T-helper 1 cell treated with Interleukin-12 subunit alpha and Interleukin-12 subunit beta and Interleukin-4 antibody, amounts not matched to agents 30 μg/mL and 1 μg/mL, for 36 hours (primary cell): ENCODE measurements around the gene SLC22A23.
A peak's percentile ranks its signal among the peaks of the same experiment; 100 is the strongest.

Source experiments
- H3K27ac Mint-ChIP-seq: one replicate; pipeline ENCODE4 v1.8.0; 2021; ENCODE audit warnings: mild to moderate bottlenecking, mixed read lengths
- H3K27me3 Mint-ChIP-seq: one replicate; pipeline ENCODE4 v1.8.0; 2021; ENCODE audit warnings: low read depth, mixed read lengths
- H3K36me3 Mint-ChIP-seq: one replicate; pipeline ENCODE4 v1.8.0; 2021; ENCODE audit warnings: low read depth, mixed read lengths
- H3K4me1 Mint-ChIP-seq: one replicate; pipeline ENCODE4 v1.8.0; 2021; ENCODE audit warnings: low read depth, mixed read lengths
- H3K4me3 Mint-ChIP-seq: one replicate; pipeline ENCODE4 v1.8.0; 2021; ENCODE audit warnings: mild to moderate bottlenecking, moderate library complexity, mixed read lengths
- H3K9me3 Mint-ChIP-seq: one replicate; pipeline ENCODE4 v1.8.0; 2021; ENCODE audit warnings: mixed read lengths

The SLC22A23 gene

DNA sequence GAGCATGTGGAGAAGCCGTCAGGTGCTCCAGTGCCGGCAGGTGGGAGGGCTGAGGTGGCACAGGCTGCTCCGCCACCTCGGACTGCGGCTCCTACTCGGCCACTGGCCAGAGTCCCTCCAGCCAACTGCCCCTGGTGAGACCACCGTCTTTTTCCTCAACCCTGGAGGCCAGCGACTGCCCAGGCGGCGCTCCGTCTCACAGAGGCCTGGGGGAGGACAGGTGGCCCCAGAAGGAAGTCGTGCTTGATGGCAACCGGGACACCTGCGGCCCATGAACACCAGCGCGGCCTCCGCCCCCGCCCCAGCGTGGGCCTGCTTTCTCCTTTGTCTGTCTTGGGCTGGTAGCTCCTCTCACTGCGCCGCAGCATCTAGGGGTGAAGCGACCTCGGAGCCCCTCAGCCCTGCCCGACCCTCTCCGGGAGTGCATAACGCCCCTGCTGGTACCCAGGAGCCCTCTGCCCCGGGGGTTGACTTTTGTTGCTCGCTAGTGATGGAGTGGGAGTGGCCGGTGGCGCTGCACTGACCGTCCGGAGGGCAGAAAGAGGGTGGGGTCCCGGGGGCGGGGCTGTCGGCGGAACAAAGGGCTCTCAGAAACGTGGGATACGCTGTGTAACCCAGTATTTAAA, 228.7 kb downstream of the SLC22A23 start:
- Mint-ChIP-seq H3K36me3 (no peaks in the 10 kb centered on the region), H3K4me1 (peaks cover 25% of the 10 kb centered on the region), H3K27me3 (peaks cover 86% of the 10 kb centered on the region), H3K27ac (no peak overlapping the region), H3K9me3 (no peaks in the 10 kb centered on the region), H3K4me3 (peak overlapping the region; percentile 63)

DNA sequence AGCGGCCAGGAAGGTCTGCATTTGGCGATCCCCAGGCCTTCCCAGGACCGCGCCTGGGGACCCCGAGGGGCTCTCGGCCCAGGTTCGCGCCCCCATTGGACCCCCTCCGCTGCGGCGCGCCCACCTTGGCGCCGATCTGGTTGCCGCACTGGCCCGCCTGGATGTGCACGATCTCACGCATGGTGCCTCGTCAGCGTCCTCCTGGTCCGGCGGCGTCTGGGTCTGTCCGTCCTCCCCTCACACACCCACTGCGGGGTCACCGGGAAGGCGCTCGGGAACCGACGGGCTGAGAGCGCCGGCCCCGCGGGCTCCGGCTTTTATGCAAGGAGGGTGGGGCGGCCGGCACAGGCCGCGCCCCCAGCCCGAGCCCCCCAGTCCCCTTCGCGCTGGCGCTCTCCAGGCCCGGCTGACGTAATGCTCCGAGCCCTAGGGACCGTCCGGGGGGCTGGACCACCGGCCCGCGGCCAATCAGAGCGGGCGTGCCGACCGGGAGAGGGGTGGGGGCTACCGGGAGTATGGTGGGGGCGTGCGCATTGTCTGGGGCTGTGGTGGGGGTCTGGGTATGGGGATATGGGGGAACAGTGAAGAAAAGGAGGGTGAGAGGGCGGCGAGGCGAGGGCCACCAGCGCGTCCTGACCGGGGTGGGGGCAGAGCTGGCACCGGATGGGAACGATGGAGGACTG, 229.3 kb downstream of the SLC22A23 start, which contains the start of gene TUBB2B:
TSS of gene TUBB2B (minus strand) at position 291 of the 683 bp plus-strand sequence. CDS start at position 181, 110 bp downstream.
- no peaks in the 10 kb centered on the region for H3K9me3 Mint-ChIP-seq
- H3K4me1 Mint-ChIP-seq: peaks cover 25% of the 10 kb centered on the region
- H3K27me3 Mint-ChIP-seq: peaks cover 81% of the 10 kb centered on the region
- peak within 1 kb of the TSS; percentile 68 for H3K4me3 Mint-ChIP-seq
- no peak within 1 kb of the TSS for H3K27ac Mint-ChIP-seq
- no peaks in the 10 kb centered on the region for H3K36me3 Mint-ChIP-seq

DNA sequence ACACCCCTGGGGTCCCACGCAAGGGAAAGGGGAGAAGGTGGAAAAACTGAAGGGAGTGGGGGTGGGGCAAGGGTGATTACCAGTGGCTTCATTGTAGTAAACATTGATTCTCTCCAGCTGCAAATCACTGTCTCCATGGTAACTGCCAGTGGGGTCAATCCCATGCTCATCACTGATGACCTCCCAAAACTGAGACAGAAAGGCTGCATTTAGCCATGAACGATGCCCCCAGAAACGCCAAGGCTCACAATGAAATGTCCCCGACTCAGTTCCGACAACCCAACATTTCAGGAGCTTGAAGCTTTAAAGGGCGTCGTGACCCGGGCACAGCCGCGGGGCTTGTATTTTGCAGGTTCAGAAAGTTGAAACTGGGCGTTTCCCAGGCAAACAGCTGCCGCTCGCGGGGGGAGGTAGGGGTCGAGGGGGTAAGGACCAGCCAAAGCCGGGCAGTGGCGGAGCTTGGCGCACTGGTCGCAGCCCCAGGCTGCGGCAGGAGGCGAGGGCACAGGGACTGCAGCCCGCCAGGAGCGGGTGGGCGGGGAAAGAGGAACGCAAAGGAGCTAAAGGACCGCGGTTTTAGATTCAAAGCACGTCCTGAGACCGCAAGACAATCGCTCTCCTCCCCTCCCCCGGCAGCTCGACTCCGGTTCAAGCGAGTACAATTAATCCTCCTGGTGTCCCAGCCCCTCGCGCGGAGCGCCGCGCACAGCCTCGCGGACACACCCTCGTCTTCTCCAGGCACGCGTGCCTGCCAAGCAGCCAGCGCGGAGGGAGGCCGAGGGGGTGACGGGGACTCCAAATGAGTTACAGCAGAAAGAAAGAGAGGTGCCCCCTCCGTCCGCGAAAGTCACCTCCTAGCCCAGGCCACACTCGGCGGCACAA, 230.1 kb downstream of the SLC22A23 start:
- H3K4me1 Mint-ChIP-seq: peaks cover 22% of the 10 kb centered on the region
- H3K27ac Mint-ChIP-seq: no peak overlapping the region

DNA sequence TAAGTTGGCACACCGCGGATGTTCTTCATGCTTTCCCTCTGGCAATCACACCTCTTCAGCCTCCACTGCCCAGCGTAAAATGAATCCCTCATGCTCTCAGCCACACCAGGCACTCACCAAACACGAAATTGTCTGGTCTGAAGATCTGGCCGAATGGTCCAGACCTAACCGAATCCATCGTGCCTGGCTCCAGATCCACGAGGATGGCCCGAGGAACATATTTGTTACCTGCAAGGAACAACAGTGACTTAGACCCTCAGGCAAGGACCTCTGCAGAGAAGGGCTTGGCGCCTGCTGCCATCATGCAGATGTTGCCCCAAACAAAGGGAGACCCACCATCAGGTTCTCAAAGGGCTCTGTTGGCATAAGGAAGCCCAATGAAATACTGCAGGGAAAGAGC, 230.8 kb downstream of the SLC22A23 start:
- Mint-ChIP-seq H3K4me1 (peaks cover 19% of the 10 kb centered on the region), H3K9me3 (peaks cover 8% of the 10 kb centered on the region), H3K36me3 (no peaks in the 10 kb centered on the region), H3K4me3 (no peak overlapping the region), H3K27ac (no peak overlapping the region), H3K27me3 (peaks cover 70% of the 10 kb centered on the region)

More for the DNA sequence above, 230.1 kb downstream of the SLC22A23 start:
- Mint-ChIP-seq H3K4me3 (peak overlapping the region; percentile 68), H3K36me3 (no peaks in the 10 kb centered on the region), H3K9me3 (peaks cover 6% of the 10 kb centered on the region), H3K27me3 (peaks cover 77% of the 10 kb centered on the region)

DNA sequence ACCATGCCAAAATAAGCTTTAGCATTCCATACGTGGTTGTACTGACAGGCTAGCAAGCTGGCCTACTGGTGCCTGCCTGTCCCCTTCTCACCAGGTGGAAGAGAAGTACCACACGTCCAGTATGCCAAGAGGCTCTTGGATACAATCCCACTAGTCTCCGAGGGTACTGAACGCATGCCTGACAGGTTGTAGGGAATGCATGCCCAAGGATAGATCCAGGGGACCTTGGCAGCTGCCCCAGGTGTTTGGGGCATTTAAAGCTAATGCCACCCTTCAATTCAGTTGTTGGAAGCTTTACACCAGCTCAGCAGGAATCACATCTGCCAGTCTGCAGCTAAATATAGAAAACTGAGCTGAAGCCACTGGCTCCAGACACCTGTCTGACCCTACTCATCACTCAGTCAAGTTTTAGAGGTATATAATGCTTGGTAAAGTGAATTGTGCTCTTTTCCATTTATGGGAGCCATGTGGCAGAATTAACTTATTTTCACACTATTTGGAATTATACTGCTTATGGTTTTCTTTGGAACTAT, 234.3 kb downstream of the SLC22A23 start:
- Mint-ChIP-seq H3K9me3 (peaks cover 8% of the 10 kb centered on the region), H3K27ac (no peak overlapping the region)

DNA sequence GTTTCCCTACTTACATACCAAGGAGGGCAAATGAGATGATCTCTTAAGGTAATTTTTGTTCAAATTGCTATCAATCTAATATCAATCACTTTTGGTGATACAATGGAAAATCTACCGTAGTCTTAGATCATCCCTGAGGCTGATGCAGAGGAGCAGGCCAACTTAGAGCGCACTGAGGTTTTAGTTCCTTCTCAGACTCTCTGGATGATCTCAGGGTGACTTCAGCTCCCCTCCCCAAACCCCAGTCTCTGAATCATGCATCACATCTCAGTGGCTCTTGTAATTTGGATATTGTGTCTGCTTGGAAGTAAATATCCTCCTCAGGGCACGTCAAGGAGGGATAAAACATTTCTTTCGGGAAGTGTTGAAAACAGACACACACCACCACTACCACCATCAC, 235.3 kb downstream of the SLC22A23 start:
- no peak overlapping the region for H3K27ac Mint-ChIP-seq
- peaks cover 2% of the 10 kb centered on the region for H3K4me1 Mint-ChIP-seq
- H3K9me3 Mint-ChIP-seq: peaks cover 8% of the 10 kb centered on the region
- H3K27me3 Mint-ChIP-seq: peaks cover 60% of the 10 kb centered on the region
- H3K4me3 Mint-ChIP-seq: no peak overlapping the region
- H3K36me3 Mint-ChIP-seq: no peaks in the 10 kb centered on the region

More for the DNA sequence above, 234.3 kb downstream of the SLC22A23 start:
- Mint-ChIP-seq H3K36me3 (no peaks in the 10 kb centered on the region), H3K4me3 (no peak overlapping the region), H3K4me1 (peaks cover 5% of the 10 kb centered on the region), H3K27me3 (peaks cover 59% of the 10 kb centered on the region)

DNA sequence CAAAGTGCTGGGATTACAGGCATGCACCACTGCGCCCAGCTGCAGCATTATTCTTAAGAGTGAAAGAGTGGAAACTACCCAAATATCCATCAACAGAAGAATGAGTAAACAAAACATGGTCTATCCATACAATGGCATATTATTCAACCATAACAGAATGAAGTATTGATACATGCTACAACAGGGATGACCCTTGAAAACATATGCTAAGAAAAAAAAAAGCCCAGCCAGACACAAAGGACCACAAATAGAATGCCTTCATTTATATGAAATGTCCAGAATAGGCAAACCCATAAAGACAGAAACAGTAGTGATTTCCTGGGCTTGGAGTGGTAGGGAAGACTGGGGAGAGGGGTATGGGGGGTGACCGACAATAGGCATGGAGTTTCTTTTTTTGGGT, 236.5 kb downstream of the SLC22A23 start:
- no peak overlapping the region for H3K4me3 Mint-ChIP-seq
- no peaks in the 10 kb centered on the region for H3K36me3 Mint-ChIP-seq
- H3K4me1 Mint-ChIP-seq: no peaks in the 10 kb centered on the region
- H3K9me3 Mint-ChIP-seq: peaks cover 8% of the 10 kb centered on the region
- no peak overlapping the region for H3K27ac Mint-ChIP-seq
- peaks cover 52% of the 10 kb centered on the region for H3K27me3 Mint-ChIP-seq
